GM12874 (cell line): ENCODE results near the gene ADORA2B.

Experiments used
- CTCF ChIP-seq: IDR thresholded peaks from 2 replicates; pipeline ENCODE4 v1.5.1; 2011; ENCODE audit warnings: low read depth, mild to moderate bottlenecking, control low read depth, low read length, moderate library complexity; ENCODE audit not compliant: insufficient read depth

The ADORA2B gene

GRCh38 chr17:15969463-15969862, 24.5 kb downstream of the ADORA2B start:
- no peak for TF ChIP-seq CTCF

GRCh38 chr17:15970500-15970899, 25.6 kb downstream of the ADORA2B start:
- no peak for TF ChIP-seq CTCF

GRCh38 chr17:15971098-15971678, 26.3 kb downstream of the ADORA2B start:
- no peak for TF ChIP-seq CTCF

GRCh38 chr17:15971882-15972281, 27.0 kb downstream of the ADORA2B start:
- no peak for TF ChIP-seq CTCF

- TF ChIP-seq CTCF, result no peak
These were observed 27.6 kb downstream of the ADORA2B start for GRCh38 chr17:15972497-15972951.

- TF ChIP-seq CTCF, result no peak
These were observed 28.1 kb downstream of the ADORA2B start for GRCh38 chr17:15973016-15973415.

GRCh38 chr17:15973834-15974233, 28.9 kb downstream of the ADORA2B start:
- no peak for TF ChIP-seq CTCF
